GM19397 (cell line): ENCODE measurements around the gene WNT10A.
"Not testable (repeated sequence)": the region's sequence is repeated elsewhere in the genome, so short reads cannot be mapped to it uniquely, and the experiment has no call there.

ENCODE experiments used
- ATAC-seq: cut with Tn5 transposase; IDR thresholded peaks from one replicate; pipeline ENCODE4 v1.9.1; 2021; ENCODE audit warnings: mild to moderate bottlenecking, moderate library complexity; ENCODE audit not compliant: unreplicated experiment

WNT10A gene

DNA sequence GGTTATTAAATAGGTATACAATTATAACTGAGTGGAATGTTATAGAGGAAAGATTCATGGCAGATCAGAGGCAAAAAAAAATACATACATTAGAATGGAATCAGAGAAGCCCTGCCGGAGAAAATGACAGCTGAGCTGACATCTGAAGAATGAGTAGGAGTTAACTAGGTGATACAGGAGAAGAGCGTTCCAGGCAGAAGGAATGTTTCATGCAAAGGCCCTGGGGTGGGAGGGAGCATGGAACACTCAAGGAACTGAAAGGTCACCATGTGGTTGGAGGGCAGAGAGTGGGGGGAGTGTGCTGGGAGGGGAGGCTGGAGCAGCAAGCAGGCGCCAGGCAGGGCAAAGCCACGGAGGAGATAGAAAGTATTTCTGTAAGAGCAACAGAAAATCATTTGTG lies 47.2 kb downstream of the WNT10A start:
- no peak for ATAC-seq

DNA sequence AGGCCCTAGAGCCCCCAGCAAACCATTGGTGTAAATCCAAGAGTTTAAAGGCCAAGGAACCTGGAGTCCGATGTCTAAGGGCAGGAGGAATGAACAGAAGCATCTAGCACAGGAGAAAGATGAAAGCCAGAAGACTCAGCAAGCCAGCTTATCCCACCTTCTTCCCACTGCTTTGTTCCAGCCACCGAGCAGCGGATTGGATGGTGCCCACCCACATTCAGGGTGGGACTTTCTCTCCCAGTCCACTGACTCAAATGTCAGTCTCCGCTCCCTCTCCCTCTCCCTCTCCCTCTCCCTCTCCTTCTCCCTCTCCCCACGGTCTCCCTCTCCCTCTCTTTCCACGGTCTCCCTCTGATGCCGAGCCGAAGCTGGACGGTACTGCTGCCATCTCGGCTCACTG lies 49.8 kb downstream of the WNT10A start:
- ATAC-seq = not testable (repeated sequence)

DNA sequence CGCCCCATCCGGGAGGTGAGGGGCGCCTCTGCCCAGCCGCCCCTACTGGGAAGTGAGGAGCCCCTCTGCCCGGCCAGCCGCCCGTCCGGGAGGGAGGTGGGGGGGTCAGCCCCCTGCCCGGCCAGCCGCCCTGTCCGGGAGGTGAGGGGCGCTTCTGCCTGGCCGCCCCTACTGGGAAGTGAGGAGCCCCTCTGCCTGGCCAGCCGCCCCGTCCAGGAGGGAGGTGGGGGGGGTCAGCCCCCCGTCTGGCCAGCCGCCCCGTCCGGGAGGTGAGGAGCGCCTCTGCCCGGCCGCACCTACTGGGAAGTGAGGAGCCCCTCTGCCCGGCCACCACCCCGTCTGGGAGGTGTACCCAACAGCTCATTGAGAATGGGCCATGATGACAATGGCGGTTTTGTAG lies 51.1 kb downstream of the WNT10A start:
- ATAC-seq = not testable (repeated sequence)
